ENCODE results near the gene SELPLG. TPM values are rescaled to one million over a fixed set of nuclear protein-coding genes. Genes with fewer than 3 reads are reported as not detected.

SELPLG gene
- total and polyA plus RNA-seq, 2 of the 4 experiments (the other 2 are of a cell fraction), result 3.2 to 10.8 TPM

- H2AK9ac ChIP-seq (replicated peaks; ENCODE audit: low read depth, low read length, poor library complexity), result no peak overlapping the region
- no peak overlapping the region for H3K4me2 ChIP-seq (ENCODE audit: low read depth, low read length)
- TF ChIP-seq USF2 (IDR thresholded peaks at IDR 0.05; ENCODE audit: low read depth, low read length), result no peak
- no peak for TF ChIP-seq SMC3 (IDR thresholded peaks at IDR 0.05; ENCODE audit: low read depth, low read length)
- no peak for TF ChIP-seq RFX5 (IDR thresholded peaks at IDR 0.05; ENCODE audit: low read depth, low read length)
- no peak for TF ChIP-seq MAFK (IDR thresholded peaks at IDR 0.05; ENCODE audit: low read depth, low read length)
- no peak for TF ChIP-seq CHD1 (IDR thresholded peaks at IDR 0.05; ENCODE audit: low read depth, low read length)
- TF ChIP-seq CEBPB (IDR thresholded peaks at IDR 0.05; ENCODE audit: low read depth, low read length), result no peak
- no peak for TF ChIP-seq CTCF (conservative IDR thresholded peaks at IDR 0.05; ENCODE audit: low read depth, low read length)
- TF ChIP-seq POLR2A (IDR thresholded peaks at IDR 0.05; ENCODE audit: low read depth, low read length), result no peak
- TF ChIP-seq MAZ (IDR thresholded peaks at IDR 0.05; ENCODE audit: borderline replicate concordance, low read depth, low read length), result no peak
- TF ChIP-seq, protein P1, sequence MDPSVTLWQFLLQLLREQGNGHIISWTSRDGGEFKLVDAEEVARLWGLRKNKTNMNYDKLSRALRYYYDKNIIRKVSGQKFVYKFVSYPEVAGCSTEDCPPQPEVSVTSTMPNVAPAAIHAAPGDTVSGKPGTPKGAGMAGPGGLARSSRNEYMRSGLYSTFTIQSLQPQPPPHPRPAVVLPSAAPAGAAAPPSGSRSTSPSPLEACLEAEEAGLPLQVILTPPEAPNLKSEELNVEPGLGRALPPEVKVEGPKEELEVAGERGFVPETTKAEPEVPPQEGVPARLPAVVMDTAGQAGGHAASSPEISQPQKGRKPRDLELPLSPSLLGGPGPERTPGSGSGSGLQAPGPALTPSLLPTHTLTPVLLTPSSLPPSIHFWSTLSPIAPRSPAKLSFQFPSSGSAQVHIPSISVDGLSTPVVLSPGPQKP (IDR thresholded peaks at IDR 0.05; ENCODE audit: borderline replicate concordance, low read depth, low read length), result no peak
- TF ChIP-seq NFE2L2 (IDR thresholded peaks at IDR 0.05; ENCODE audit: low read depth, low read length), result no peak
- no peaks in the 10 kb centered on the region for H3K79me1 ChIP-seq (ENCODE audit: low read depth in 1 of 2, low read length in 2 of 2)
- H3K9me3 ChIP-seq (ENCODE audit: control insufficient read depth, insufficient read depth, low read length), result no peaks in the 10 kb centered on the region
- no peak overlapping the region for H3K23ac ChIP-seq (ENCODE audit: low read depth, low read length)
- no peak overlapping the region for H3K18ac ChIP-seq (ENCODE audit: low read depth, low read length)
- H3K4me1 ChIP-seq (ENCODE audit: control insufficient read depth, insufficient read depth, low read length), result no peaks in the 10 kb centered on the region; the same call in 1 of the 2 replicates
- H3K9me1 ChIP-seq (ENCODE audit: insufficient read depth, low read length), result no peaks in the 10 kb centered on the region; the same call in none of the 2 replicates
- no peak overlapping the region for H3K4ac ChIP-seq (ENCODE audit: low read depth, low read length)
- peak overlapping the region; percentile 97; the same call in 1 of the 3 replicates for H2BK15ac ChIP-seq (ENCODE audit: low read depth, low read length)
- H3K27me3 ChIP-seq (ENCODE audit: control insufficient read depth, insufficient read depth, low read length), result no peaks in the 10 kb centered on the region
- no peak overlapping the region for H3K14ac ChIP-seq (replicated peaks; ENCODE audit: low read depth, low read length)
- no peak overlapping the region for H2AK5ac ChIP-seq (ENCODE audit: low read depth, low read length)
- H3K4me3 ChIP-seq (ENCODE audit: insufficient read depth, low read depth, low read length), result no peak overlapping the region
- BruUV-seq (replicated peaks), result no TSS peak
- no peak overlapping the region for H4K91ac ChIP-seq (ENCODE audit: insufficient read depth, low read depth, low read length)
- H4K5ac ChIP-seq (ENCODE audit: low read depth, low read length), result no peak overlapping the region
- H3K56ac ChIP-seq (ENCODE audit: extremely low read depth, insufficient read depth, low read length), result no peak overlapping the region
- ChIA-PET POLR2A (ENCODE audit: unreplicated experiment) (no interaction called here), CTCF (interaction anchor here (1.0 kb wide), 1 partner anchor 42 kb away, joined by 3 read pairs; no protein-coding TSS in a partner anchor)
- in situ Hi-C loops (cut with MboI; ENCODE audit: low sequenced_read_pairs) (no loop called here), dilution Hi-C loops (cut with HindIII; ENCODE audit: low sequenced_read_pairs, unreplicated experiment) (no loop called here), intact Hi-C loops (cut with micrococcal nuclease) (no loop called here)
- no peaks in the 10 kb centered on the region for H4K20me1 ChIP-seq (ENCODE audit: insufficient read depth, low read length)
- DNase-seq (no peak), ATAC-seq (ENCODE audit: low read depth) (no peak)
- no peak overlapping the region for H3K9ac ChIP-seq (ENCODE audit: low read depth, low read length)
- H3K36me3 ChIP-seq (ENCODE audit: control insufficient read depth, insufficient read depth, low read length), result no peaks in the 10 kb centered on the region
- H4K8ac ChIP-seq (ENCODE audit: low read depth in 2 of 2, low read length in 2 of 2), result no peak overlapping the region
- no peak overlapping the region for H2BK5ac ChIP-seq (ENCODE audit: low read depth, low read length, poor library complexity, severe bottlenecking)
- H2AFZ ChIP-seq (replicated peaks; ENCODE audit: low read length, poor library complexity), result no peak overlapping the region
- H2BK120ac ChIP-seq (ENCODE audit: low read depth, low read length), result no peak overlapping the region
- H2BK20ac ChIP-seq (ENCODE audit: low read depth, low read length), result no peak overlapping the region
- H3K27ac ChIP-seq (ENCODE audit: insufficient read depth, low read length), result no peak overlapping the region
Measured at GRCh38 chr12:108577458-108577857, 56.2 kb downstream of the SELPLG start.

Data from IMR-90 (cell line).